GM15510 (cell line): ENCODE measurements around the gene NIT1.

Experiments used
- POLR2A ChIP-seq: IDR thresholded peaks from 3 replicates; pipeline ENCODE4 v1.6.1; 2011; ENCODE audit warnings: borderline replicate concordance; ENCODE audit not compliant: insufficient read length; ENCODE audit errors: extremely low read depth

Gene NIT1

GRCh38 chr1:161080441-161081405 is 37.2 kb upstream of the NIT1 start:
- no peak for TF ChIP-seq POLR2A

- no peak for TF ChIP-seq POLR2A
Measured at GRCh38 chr1:161081519-161081918, 36.4 kb upstream of the NIT1 start.

GRCh38 chr1:161082483-161082882 is 35.4 kb upstream of the NIT1 start:
- TF ChIP-seq POLR2A = no peak

GRCh38 chr1:161082996-161083747 is 34.7 kb upstream of the NIT1 start:
- no peak for TF ChIP-seq POLR2A

GRCh38 chr1:161083748-161084596 is 33.9 kb upstream of the NIT1 start:
- TF ChIP-seq POLR2A = no peak

GRCh38 chr1:161084597-161084988 is 33.3 kb upstream of the NIT1 start:
- TF ChIP-seq POLR2A = no peak

- no peak for TF ChIP-seq POLR2A
Measured at GRCh38 chr1:161085165-161085564, 32.7 kb upstream of the NIT1 start.

GRCh38 chr1:161086457-161086856 is 31.4 kb upstream of the NIT1 start:
- TF ChIP-seq POLR2A = no peak

- no peak for TF ChIP-seq POLR2A
Measured at GRCh38 chr1:161088587-161089110, 29.3 kb upstream of the NIT1 start.

GRCh38 chr1:161089251-161089924 is 28.5 kb upstream of the NIT1 start, which contains the start of gene NECTIN4:
NECTIN4 (minus strand) TSS chr1:161089558; CDS start chr1:161089296, 262 bp downstream.
- no peak for TF ChIP-seq POLR2A

- TF ChIP-seq POLR2A = no peak
Measured at GRCh38 chr1:161089938-161090337, 28.0 kb upstream of the NIT1 start.

GRCh38 chr1:161090617-161091016 is 27.3 kb upstream of the NIT1 start:
- TF ChIP-seq POLR2A = no peak

GRCh38 chr1:161091093-161091492 is 26.8 kb upstream of the NIT1 start:
- no peak for TF ChIP-seq POLR2A
